ENCODE data around the gene BTN1A1. TPM values are rescaled to one million over a fixed set of nuclear protein-coding genes. Genes with fewer than 3 reads are reported as not detected.

Gene BTN1A1
- total RNA-seq, 1 experiment from 2014 or later: 0.15 TPM

DNA sequence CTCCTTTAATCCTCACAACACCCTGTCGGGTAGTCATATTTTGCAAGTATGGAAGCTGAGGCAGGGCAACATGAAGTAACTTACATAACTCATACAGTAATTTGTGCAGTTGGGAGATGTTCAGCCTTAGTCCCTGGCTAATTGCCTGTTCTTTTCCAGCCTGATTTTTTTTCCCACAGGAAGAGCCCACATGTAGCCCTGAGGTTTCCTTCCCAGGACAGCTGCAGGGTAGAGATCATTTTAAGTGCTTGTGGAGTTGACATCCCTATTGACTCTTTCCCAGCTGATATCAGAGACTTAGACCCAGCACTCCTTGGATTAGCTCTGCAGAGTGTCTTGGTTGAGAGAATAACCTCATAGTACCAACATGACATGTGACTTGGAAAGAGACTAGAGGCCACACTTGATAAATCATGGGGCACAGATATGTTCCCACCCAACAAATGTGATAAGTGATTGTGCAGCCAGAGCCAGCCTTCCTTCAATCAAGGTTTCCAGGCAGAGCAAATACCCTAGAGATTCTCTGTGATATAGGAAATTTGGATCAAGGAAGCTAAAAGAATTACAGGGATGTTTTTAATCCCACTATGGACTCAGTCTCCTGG, 47.4 kb upstream of the BTN1A1 start:
- CTCF ChIA-PET: interaction anchor here (1.7 kb wide), 1 partner anchor 111 kb away, joined by 7 read pairs; no protein-coding TSS in a partner anchor
- Mint-ChIP-seq H3K4me1 (peaks cover 10% of the 10 kb centered on the region), H3K4me3 (no peak overlapping the region), H3K27ac (no peak overlapping the region), H3K36me3 (no peaks in the 10 kb centered on the region), H3K27me3 (ENCODE audit: low read depth) (peaks cover 6% of the 10 kb centered on the region), H3K9me3 (no peaks in the 10 kb centered on the region)
- TF ChIP-seq RORB (CRISPR knock-in tag; IDR thresholded peaks at IDR 0.05) (no peak), ZNF512 (CRISPR knock-in tag; IDR thresholded peaks at IDR 0.05; ENCODE audit: borderline replicate concordance) (no peak), ATF3 (CRISPR knock-in tag; conservative IDR thresholded peaks at IDR 0.05) (no peak), PRRX2 (CRISPR knock-in tag; IDR thresholded peaks at IDR 0.05) (no peak), ZSCAN18 (CRISPR knock-in tag; IDR thresholded peaks at IDR 0.05) (no peak), PRDM15 (CRISPR knock-in tag; IDR thresholded peaks at IDR 0.05) (no peak), FOXP1 (CRISPR knock-in tag; IDR thresholded peaks at IDR 0.05; ENCODE audit: borderline replicate concordance) (no peak)
- TF ChIP-seq, protein P1, sequence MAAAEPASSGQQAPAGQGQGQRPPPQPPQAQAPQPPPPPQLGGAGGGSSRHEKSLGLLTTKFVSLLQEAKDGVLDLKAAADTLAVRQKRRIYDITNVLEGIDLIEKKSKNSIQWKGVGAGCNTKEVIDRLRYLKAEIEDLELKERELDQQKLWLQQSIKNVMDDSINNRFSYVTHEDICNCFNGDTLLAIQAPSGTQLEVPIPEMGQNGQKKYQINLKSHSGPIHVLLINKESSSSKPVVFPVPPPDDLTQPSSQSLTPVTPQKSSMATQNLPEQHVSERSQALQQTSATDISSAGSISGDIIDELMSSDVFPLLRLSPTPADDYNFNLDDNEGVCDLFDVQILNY (CRISPR knock-in tag; IDR thresholded peaks at IDR 0.05): no peak
- POLR2A ChIA-PET: no interaction called here
- ATAC-seq (no peak), DNase-seq (ENCODE audit: low spot score) (no peak)

DNA sequence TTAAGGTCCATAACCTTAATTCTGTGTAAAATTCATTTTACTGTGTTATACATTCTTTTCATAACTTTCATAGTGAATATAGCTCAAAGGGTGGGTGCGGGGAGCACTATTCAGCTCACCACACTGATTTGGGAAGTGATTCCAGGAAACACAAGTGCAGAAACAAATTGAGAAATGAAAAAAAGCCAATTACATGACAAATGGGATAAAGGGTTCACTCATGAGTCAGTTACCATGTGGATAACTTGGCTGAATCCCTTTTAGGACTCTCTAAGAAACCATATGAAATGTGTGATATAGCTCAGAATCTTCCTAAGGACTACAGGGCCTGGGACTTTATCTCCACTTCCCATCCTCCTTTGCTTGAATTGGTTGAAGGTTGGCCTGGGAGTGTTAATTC, 45.5 kb upstream of the BTN1A1 start:
- POLR2A ChIA-PET: no interaction called here
- TF ChIP-seq ZNF396 (CRISPR knock-in tag; IDR thresholded peaks at IDR 0.05; ENCODE audit: borderline replicate concordance) (no peak), SP1 (CRISPR knock-in tag; conservative IDR thresholded peaks at IDR 0.05) (no peak), ZNF671 (CRISPR knock-in tag; IDR thresholded peaks at IDR 0.05) (no peak), GABPB1 (CRISPR knock-in tag; IDR thresholded peaks at IDR 0.05) (no peak), SMAD3 (CRISPR knock-in tag; IDR thresholded peaks at IDR 0.05; ENCODE audit: borderline replicate concordance) (no peak), AR (CRISPR knock-in tag; IDR thresholded peaks at IDR 0.05) (no peak), ZNF317 (CRISPR knock-in tag; IDR thresholded peaks at IDR 0.05; ENCODE audit: borderline replicate concordance, low read depth) (no peak), EMX1 (CRISPR knock-in tag; IDR thresholded peaks at IDR 0.05) (no peak), TP53 (CRISPR knock-in tag; IDR thresholded peaks at IDR 0.05) (no peak), HMGA2 (CRISPR knock-in tag; IDR thresholded peaks at IDR 0.05) (no peak), CDX4 (CRISPR knock-in tag; IDR thresholded peaks at IDR 0.05; ENCODE audit: borderline replicate concordance) (no peak)
- TF ChIP-seq, protein P1 (CRISPR knock-in tag; IDR thresholded peaks at IDR 0.05): no peak
- TF ChIP-seq, protein P2, sequence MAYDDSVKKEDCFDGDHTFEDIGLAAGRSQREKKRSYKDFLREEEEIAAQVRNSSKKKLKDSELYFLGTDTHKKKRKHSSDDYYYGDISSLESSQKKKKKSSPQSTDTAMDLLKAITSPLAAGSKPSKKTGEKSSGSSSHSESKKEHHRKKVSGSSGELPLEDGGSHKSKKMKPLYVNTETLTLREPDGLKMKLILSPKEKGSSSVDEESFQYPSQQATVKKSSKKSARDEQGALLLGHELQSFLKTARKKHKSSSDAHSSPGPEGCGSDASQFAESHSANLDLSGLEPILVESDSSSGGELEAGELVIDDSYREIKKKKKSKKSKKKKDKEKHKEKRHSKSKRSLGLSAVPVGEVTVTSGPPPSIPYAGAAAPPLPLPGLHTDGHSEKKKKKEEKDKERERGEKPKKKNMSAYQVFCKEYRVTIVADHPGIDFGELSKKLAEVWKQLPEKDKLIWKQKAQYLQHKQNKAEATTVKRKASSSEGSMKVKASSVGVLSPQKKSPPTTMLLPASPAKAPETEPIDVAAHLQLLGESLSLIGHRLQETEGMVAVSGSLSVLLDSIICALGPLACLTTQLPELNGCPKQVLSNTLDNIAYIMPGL (CRISPR knock-in tag; IDR thresholded peaks at IDR 0.05): no peak

More for the DNA sequence above, 45.5 kb upstream of the BTN1A1 start:
- Mint-ChIP-seq H3K4me1 (peaks cover 15% of the 10 kb centered on the region), H3K9me3 (no peaks in the 10 kb centered on the region), H3K27me3 (ENCODE audit: low read depth) (peaks cover 6% of the 10 kb centered on the region), H3K27ac (no peak overlapping the region), H3K4me3 (no peak overlapping the region), H3K36me3 (peaks cover 7% of the 10 kb centered on the region)
- DNase-seq (ENCODE audit: low spot score) (no peak), ATAC-seq (no peak)
- CTCF ChIA-PET: interaction anchor here (0.6 to 1.7 kb wide), 3 partner anchors 71 to 118 kb away, joined by 3 to 7 read pairs (median 4); no protein-coding TSS in a partner anchor

Measured in WTC11 (cell line).